GM12878 (cell line): Measurements from ENCODE around the gene ATF7IP. TPM values are rescaled to one million over a fixed set of nuclear protein-coding genes. Genes with fewer than 3 reads are reported as not detected.
A peak's percentile ranks its signal among the peaks of the same experiment; 100 is the strongest.

Experiments
- ATAC-seq: fragments of 200-7000 bp; cut with Tn5 transposase; 3 replicates; pipeline ENCODE4 v1.9.1; 2020; ENCODE audit warnings: mild to moderate bottlenecking, moderate library complexity
- BruUV-seq: library from RNA; stranded (reverse); fragments of 400-500 nt; replicated peaks from 2 replicates; lab custom pipeline; 2021; lab: Mats Ljungman, UMichigan
- CTCF ChIA-PET: fragments of 300-600 bp; sonication (Branson Sonifier 250); formaldehyde crosslinking; extraction: SDS; loops from one replicate; lab custom pipeline; 2021; ENCODE audit warnings: inconsistent platforms; lab: Yijun Ruan, JAX
- POLR2A ChIA-PET: fragments of 350-600 bp; formaldehyde crosslinking; extraction: SDS; loops from one replicate; lab custom pipeline; 2021; ENCODE audit warnings: inconsistent platforms; lab: Charles Lee
- RAD21 ChIA-PET: fragments of 300-600 bp; sonication (Branson Sonifier 250); formaldehyde crosslinking; loops from one replicate; lab custom pipeline; 2023; ENCODE audit warnings: antibody characterized with exemption; ENCODE audit not compliant: unreplicated experiment; lab: Charles Lee
- SMC1A ChIA-PET: fragments of 300-600 bp; sonication (Branson Sonifier 250); formaldehyde crosslinking; loops from one replicate; lab custom pipeline; 2023; ENCODE audit not compliant: unreplicated experiment, uncharacterized antibody; lab: Charles Lee
- DNase-seq: peaks from one replicate; pipeline ENCODE4 v3.0.0-alpha.2; 2011; ENCODE audit warnings: low read depth, low spot score
- FAIRE-seq: peaks from 3 replicates; lab custom pipeline; 2011; peaks lifted over from hg19 to GRCh38; lab: Jason Lieb, UNC
- H2AFZ ChIP-seq: 2 replicates; pipeline ENCODE4 v1.6.0; 2011; ENCODE audit warnings: low read depth, low read length, control low read depth; ENCODE audit not compliant: control insufficient read depth
- H3K27ac ChIP-seq: 2 replicates; pipeline ENCODE4 v1.5.1; 2011; ENCODE audit warnings: control low read depth; ENCODE audit not compliant: control insufficient read depth, insufficient read depth
- H3K27me3 ChIP-seq, 2 experiments: replicated peaks in 1 of 2; 2 replicates each; pipeline versions ENCODE4 v1.6.0 to v1.6.1; 2011; ENCODE audit warnings: low read length in 1 of 2; ENCODE audit not compliant: control insufficient read depth in 2 of 2, insufficient read depth in 2 of 2
- H3K36me3 ChIP-seq, 2 experiments: 2 replicates each; pipeline ENCODE4 v1.5.1; 2011; ENCODE audit warnings: low read length in 1 of 2; ENCODE audit not compliant: control insufficient read depth in 2 of 2, insufficient read depth in 2 of 2
- H3K4me1 ChIP-seq: 2 replicates; pipeline ENCODE4 v1.6.1; 2011; ENCODE audit warnings: mild to moderate bottlenecking, low read length, moderate library complexity, mixed read lengths; ENCODE audit not compliant: control insufficient read depth, insufficient read depth
- H3K4me2 ChIP-seq: 2 replicates; pipeline ENCODE4 v1.6.0; 2011; ENCODE audit warnings: control low read depth; ENCODE audit not compliant: control insufficient read depth, insufficient read depth
- H3K4me3 ChIP-seq: fragments of 200-600 bp; sonication (generic); 2 replicates; pipeline ENCODE4 v1.5.1; 2016
- H3K79me2 ChIP-seq: 2 replicates; pipeline ENCODE4 v1.6.0; 2011; ENCODE audit warnings: low read length; ENCODE audit not compliant: control insufficient read depth, insufficient read depth
- H3K9ac ChIP-seq: 2 replicates; pipeline ENCODE4 v1.8.0; 2011; ENCODE audit warnings: low read length, control low read depth, mixed read lengths; ENCODE audit not compliant: control insufficient read depth, insufficient read depth
- H3K9me3 ChIP-seq: replicated peaks from 3 replicates; pipeline ENCODE4 v1.5.1; 2011; ENCODE audit warnings: mild to moderate bottlenecking, low read length; ENCODE audit not compliant: control insufficient read depth, insufficient read depth
- H4K20me1 ChIP-seq: 2 replicates; pipeline ENCODE4 v1.6.0; 2011; ENCODE audit not compliant: control insufficient read depth, insufficient read depth
- BHLHE40 ChIP-seq, 2 experiments: fragments of 450-650 bp in 1 of 2; IDR thresholded peaks; 2 replicates each; pipeline ENCODE4 v1.6.1; 2011 to 2017; ENCODE audit warnings: low read depth in 2 of 2, borderline replicate concordance in 1 of 2, improper control_type of control experiment in 1 of 2, low read length in 1 of 2, mild to moderate bottlenecking in 1 of 2
- CBX5 ChIP-seq: sonication (generic); IDR thresholded peaks from 2 replicates; pipeline ENCODE4 v1.6.1; 2016; ENCODE audit warnings: low read depth, moderate library complexity, mild to moderate bottlenecking, inconsistent platforms
- CHD4 ChIP-seq: fragments of 200-600 bp; sonication (generic); IDR thresholded peaks from 2 replicates; pipeline ENCODE4 v1.6.1; 2016; ENCODE audit warnings: mild to moderate bottlenecking
- EZH2 ChIP-seq: IDR thresholded peaks from 2 replicates; pipeline ENCODE4 v1.6.1; 2012; ENCODE audit warnings: low read depth, mild to moderate bottlenecking, control low read depth, inconsistent platforms, low read length, borderline replicate concordance; ENCODE audit not compliant: control insufficient read depth
- FOXM1 ChIP-seq: IDR thresholded peaks from 2 replicates; pipeline ENCODE4 v1.6.1; 2012; ENCODE audit warnings: low read depth, mild to moderate bottlenecking, inconsistent platforms, low read length, moderate library complexity
- IKZF2 ChIP-seq, 2 experiments: fragments of 450-650 bp; IDR thresholded peaks; 2 replicates each; pipeline ENCODE4 v1.6.1; 2017; ENCODE audit warnings: mild to moderate bottlenecking in 2 of 2, moderate library complexity in 2 of 2
- IRF4 ChIP-seq: IDR thresholded peaks from 2 replicates; pipeline ENCODE4 v1.6.1; 2011; ENCODE audit warnings: low read depth, low read length
- LARP7 ChIP-seq: fragments of 450-650 bp; IDR thresholded peaks from 2 replicates; pipeline ENCODE4 v1.6.1; 2017; ENCODE audit warnings: mild to moderate bottlenecking
- MTA2 ChIP-seq: fragments of 450-650 bp; IDR thresholded peaks from 2 replicates; pipeline ENCODE4 v1.6.1; 2016; ENCODE audit warnings: low read depth, mild to moderate bottlenecking, moderate library complexity
- MXI1 ChIP-seq: fragments of 150-350 bp; IDR thresholded peaks from 2 replicates; pipeline ENCODE4 v1.6.1; 2011; ENCODE audit warnings: low read depth, mild to moderate bottlenecking, inconsistent platforms, low read length, improper control_type of control experiment
- MYB ChIP-seq: fragments of 150-350 bp; IDR thresholded peaks from 2 replicates; pipeline ENCODE4 v1.6.1; 2014; ENCODE audit warnings: mild to moderate bottlenecking, low read depth, low read length, borderline replicate concordance
- NFIC ChIP-seq: IDR thresholded peaks from 2 replicates; pipeline ENCODE4 v1.6.1; 2012; ENCODE audit warnings: low read depth, mild to moderate bottlenecking, inconsistent platforms, low read length, moderate library complexity
- NFYB ChIP-seq: IDR thresholded peaks from 2 replicates; pipeline ENCODE4 v1.6.1; 2011; ENCODE audit warnings: low read depth, mild to moderate bottlenecking, low read length, improper control_type of control experiment, moderate library complexity; ENCODE audit not compliant: insufficient read depth
- RELA ChIP-seq: fragments of 450-650 bp; IDR thresholded peaks from 2 replicates; pipeline ENCODE4 v1.8.0; 2014; ENCODE audit warnings: borderline replicate concordance; ENCODE audit not compliant: partially characterized antibody
- RUNX3 ChIP-seq: IDR thresholded peaks from 2 replicates; pipeline ENCODE4 v1.6.1; 2012; ENCODE audit warnings: low read length, inconsistent platforms
- SIN3A ChIP-seq: IDR thresholded peaks from 2 replicates; pipeline ENCODE4 v1.6.1; 2012; ENCODE audit warnings: low read depth, low read length, improper control_type of control experiment
- SMARCA5 ChIP-seq: fragments of 450-650 bp; IDR thresholded peaks from 2 replicates; pipeline ENCODE4 v1.6.1; 2017; ENCODE audit warnings: mild to moderate bottlenecking
- WGBS: methylation state at CpG from one replicate; pipeline ENCODE4 v1.1.6; 2016; ENCODE audit warnings: low lambda C conversion rate; ENCODE audit not compliant: insufficient replicate concordance, insufficient coverage; ENCODE audit errors: missing lambda C conversion rate; 5-methylcytosine and 5-hydroxymethylcytosine counted together
- in situ Hi-C: fragments of 300-500 bp; cut with MboI; formaldehyde crosslinking; loops from 9 replicates; pipeline ENCODE4 v1.14.3; 2018; ENCODE audit warnings: mixed read lengths
- intact Hi-C: fragments of 100-400 bp; cut with micrococcal nuclease; formaldehyde crosslinking; loops from one replicate; pipeline ENCODE4 v1.14.2; 2022; ENCODE audit not compliant: unreplicated experiment
- polyA plus RNA-seq, 11 experiments: library from polyadenylated mRNA; depleted of rRNA in 4 of 11; unstranded in 6 of 11; stranded (reverse) in 5 of 11; fragments of >200 nt; fragmentation: Nextera tagmentation in 4 of 11; fragmentation: Illumina TruSeq in 1 of 11; extraction: Ambion mirVana in 4 of 11; extraction: Trizol in 1 of 11; gene quantifications; 1 replicate in 1 of 11; 2 replicates in 10 of 11; pipeline versions ENCODE4 v1.2.1 to v1.2.3, GENCODE V29; 2011 to 2016; ENCODE audit warnings: inconsistent platforms in 2 of 11, missing spikeins in 2 of 11, low read depth in 1 of 11
- total RNA-seq, 4 experiments: library from RNA; depleted of rRNA in 3 of 4; stranded (reverse); fragments of >200 nt in 3 of 4; fragmentation: Illumina TruSeq in 1 of 4; extraction: Trizol in 1 of 4; gene quantifications; 2 replicates each; pipeline versions ENCODE4 v1.2.1 to v1.2.3, GENCODE V29; 2013 to 2021
- TF ChIP-seq, protein P1 (sequence below): fragments of 450-650 bp; IDR thresholded peaks from 2 replicates; pipeline ENCODE4 v1.6.1; 2016; ENCODE audit warnings: mild to moderate bottlenecking
- TF ChIP-seq, protein P2 (sequence below): fragments of 450-650 bp; IDR thresholded peaks from 2 replicates; pipeline ENCODE4 v1.6.1; 2017; ENCODE audit warnings: mild to moderate bottlenecking, low read depth, inconsistent platforms; ENCODE audit not compliant: poor library complexity, severe bottlenecking
- TF ChIP-seq, protein P3 (sequence below): fragments of 150-350 bp; IDR thresholded peaks from 2 replicates; pipeline ENCODE4 v1.6.1; 2014; ENCODE audit warnings: mild to moderate bottlenecking, low read depth, low read length

The ATF7IP gene
- total and polyA plus RNA-seq, 10 of the 15 experiments (the other 5 are each of a cell fraction or from before 2014, with no cell fraction given): 6.2 to 66.6 (median 29.3) TPM

DNA sequence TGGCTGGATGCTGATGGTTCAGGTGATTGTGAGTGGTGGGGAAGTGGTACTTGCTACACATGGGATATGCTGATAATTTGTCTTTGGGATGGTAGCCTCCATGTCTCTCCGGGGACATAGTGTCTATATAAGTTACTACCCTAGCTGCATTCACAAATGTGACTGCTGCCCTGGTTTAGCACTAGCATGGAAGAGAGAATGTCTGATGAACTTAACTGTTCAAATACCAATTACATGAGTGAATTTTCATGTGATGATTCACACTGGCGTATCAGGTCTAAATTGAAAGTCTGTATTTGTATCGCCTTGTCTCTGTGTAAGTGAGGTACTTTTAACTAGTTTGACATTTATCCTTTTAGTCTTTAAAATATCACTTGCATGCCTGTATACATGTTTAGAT, 34.4 kb downstream of the ATF7IP start (continued):
- no peak for TF ChIP-seq SIN3A

DNA sequence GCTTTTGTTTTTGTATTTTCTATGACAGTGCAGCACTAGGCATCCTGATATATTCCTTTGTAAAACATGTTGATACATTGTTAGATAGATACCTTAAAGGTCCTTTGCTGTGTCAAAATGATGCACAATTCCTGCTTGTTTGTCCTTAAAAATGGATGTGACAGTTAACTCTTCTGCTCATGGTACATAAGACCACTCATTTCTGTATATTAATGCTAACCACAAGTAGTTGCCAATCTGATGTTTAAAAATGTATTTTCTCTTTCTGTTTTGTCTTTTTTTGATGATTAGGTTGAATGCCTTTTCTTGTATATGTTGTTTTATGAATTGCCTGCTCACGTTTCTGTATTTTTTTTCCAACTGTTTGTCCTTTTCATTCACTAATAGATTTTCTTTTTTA, 35.1 kb downstream of the ATF7IP start:
- Histone ChIP-seq H3K4me1 (peaks cover 8% of the 10 kb centered on the region; the same call in 1 of the 2 replicates), H3K36me3 (no peaks in the 10 kb centered on the region), H4K20me1 (no peaks in the 10 kb centered on the region), H2AFZ (no peak overlapping the region; the same call in 1 of the 2 replicates), H3K27ac (no peak overlapping the region), H3K9ac (no peak overlapping the region), H3K9me3 (peaks cover 22% of the 10 kb centered on the region), H3K27me3 (no peaks in the 10 kb centered on the region), H3K4me3 (no peak overlapping the region; the same call in 1 of the 2 replicates), H3K4me2 (no peak overlapping the region), H3K79me2 (peaks cover 94% of the 10 kb centered on the region)
- 0% methylated on average over 1 of the region's 1 CpG for WGBS
- intact Hi-C loops: no loop called here
- DNase-seq: no peak
- ATAC-seq: peak; percentile 14
- FAIRE-seq: peak; percentile 59
- no TSS peak for BruUV-seq
- in situ Hi-C loops: no loop called here
- ChIA-PET RAD21 (interaction anchor here (3.3 kb wide), 1 partner anchor 14 kb away, joined by 21 read pairs; no protein-coding TSS in a partner anchor), POLR2A (no interaction called here), CTCF (no interaction called here), SMC1A (interaction anchor here (2.5 kb wide), 1 partner anchor 8 kb away, joined by 9 read pairs; no protein-coding TSS in a partner anchor)
- 0 out of 2 replicates have a peak, but pooled peaks have one; percentile 57 for TF ChIP-seq CBX5
- TF ChIP-seq, protein P1, sequence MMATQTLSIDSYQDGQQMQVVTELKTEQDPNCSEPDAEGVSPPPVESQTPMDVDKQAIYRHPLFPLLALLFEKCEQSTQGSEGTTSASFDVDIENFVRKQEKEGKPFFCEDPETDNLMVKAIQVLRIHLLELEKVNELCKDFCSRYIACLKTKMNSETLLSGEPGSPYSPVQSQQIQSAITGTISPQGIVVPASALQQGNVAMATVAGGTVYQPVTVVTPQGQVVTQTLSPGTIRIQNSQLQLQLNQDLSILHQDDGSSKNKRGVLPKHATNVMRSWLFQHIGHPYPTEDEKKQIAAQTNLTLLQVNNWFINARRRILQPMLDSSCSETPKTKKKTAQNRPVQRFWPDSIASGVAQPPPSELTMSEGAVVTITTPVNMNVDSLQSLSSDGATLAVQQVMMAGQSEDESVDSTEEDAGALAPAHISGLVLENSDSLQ: 0 out of 2 replicates have a peak, but pooled peaks have one; percentile 7
- TF ChIP-seq IRF4: 0 out of 2 replicates have a peak, but pooled peaks have one; percentile 24
- TF ChIP-seq RUNX3: peak; percentile 89
- no peak for TF ChIP-seq MYB
- TF ChIP-seq MTA2: no peak
- no peak for TF ChIP-seq LARP7
- peak; percentile 69; the same call in 1 of the 2 replicates for TF ChIP-seq NFIC
- no peak for TF ChIP-seq NFYB
- peak; percentile 30 to 32; a peak in 1 of 4 replicates for TF ChIP-seq BHLHE40 (IDR thresholded peaks at IDR 0.05; ENCODE audit: borderline replicate concordance in 1 of 2, low read depth in 2 of 2, low read length in 1 of 2)
- TF ChIP-seq RELA: no peak
- TF ChIP-seq EZH2: no peak
- 0 out of 2 replicates have a peak, but pooled peaks have one; percentile 26 for TF ChIP-seq FOXM1
- TF ChIP-seq CHD4: 0 out of 2 replicates have a peak, but pooled peaks have one; percentile 49
- TF ChIP-seq, protein P2, sequence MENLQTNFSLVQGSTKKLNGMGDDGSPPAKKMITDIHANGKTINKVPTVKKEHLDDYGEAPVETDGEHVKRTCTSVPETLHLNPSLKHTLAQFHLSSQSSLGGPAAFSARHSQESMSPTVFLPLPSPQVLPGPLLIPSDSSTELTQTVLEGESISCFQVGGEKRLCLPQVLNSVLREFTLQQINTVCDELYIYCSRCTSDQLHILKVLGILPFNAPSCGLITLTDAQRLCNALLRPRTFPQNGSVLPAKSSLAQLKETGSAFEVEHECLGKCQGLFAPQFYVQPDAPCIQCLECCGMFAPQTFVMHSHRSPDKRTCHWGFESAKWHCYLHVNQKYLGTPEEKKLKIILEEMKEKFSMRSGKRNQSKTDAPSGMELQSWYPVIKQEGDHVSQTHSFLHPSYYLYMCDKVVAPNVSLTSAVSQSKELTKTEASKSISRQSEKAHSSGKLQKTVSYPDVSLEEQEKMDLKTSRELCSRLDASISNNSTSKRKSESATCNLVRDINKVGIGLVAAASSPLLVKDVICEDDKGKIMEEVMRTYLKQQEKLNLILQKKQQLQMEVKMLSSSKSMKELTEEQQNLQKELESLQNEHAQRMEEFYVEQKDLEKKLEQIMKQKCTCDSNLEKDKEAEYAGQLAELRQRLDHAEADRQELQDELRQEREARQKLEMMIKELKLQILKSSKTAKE: no peak
- TF ChIP-seq, protein P3, sequence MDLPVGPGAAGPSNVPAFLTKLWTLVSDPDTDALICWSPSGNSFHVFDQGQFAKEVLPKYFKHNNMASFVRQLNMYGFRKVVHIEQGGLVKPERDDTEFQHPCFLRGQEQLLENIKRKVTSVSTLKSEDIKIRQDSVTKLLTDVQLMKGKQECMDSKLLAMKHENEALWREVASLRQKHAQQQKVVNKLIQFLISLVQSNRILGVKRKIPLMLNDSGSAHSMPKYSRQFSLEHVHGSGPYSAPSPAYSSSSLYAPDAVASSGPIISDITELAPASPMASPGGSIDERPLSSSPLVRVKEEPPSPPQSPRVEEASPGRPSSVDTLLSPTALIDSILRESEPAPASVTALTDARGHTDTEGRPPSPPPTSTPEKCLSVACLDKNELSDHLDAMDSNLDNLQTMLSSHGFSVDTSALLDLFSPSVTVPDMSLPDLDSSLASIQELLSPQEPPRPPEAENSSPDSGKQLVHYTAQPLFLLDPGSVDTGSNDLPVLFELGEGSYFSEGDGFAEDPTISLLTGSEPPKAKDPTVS: no peak
- TF ChIP-seq IKZF2 (IDR thresholded peaks at IDR 0.05): peak in 1 of 2 experiments; percentile 37; a peak in 1 of 4 replicates
- TF ChIP-seq MXI1: no peak
- TF ChIP-seq SMARCA5: no peak
